ENCODE results near the gene FNDC3B.

DNA sequence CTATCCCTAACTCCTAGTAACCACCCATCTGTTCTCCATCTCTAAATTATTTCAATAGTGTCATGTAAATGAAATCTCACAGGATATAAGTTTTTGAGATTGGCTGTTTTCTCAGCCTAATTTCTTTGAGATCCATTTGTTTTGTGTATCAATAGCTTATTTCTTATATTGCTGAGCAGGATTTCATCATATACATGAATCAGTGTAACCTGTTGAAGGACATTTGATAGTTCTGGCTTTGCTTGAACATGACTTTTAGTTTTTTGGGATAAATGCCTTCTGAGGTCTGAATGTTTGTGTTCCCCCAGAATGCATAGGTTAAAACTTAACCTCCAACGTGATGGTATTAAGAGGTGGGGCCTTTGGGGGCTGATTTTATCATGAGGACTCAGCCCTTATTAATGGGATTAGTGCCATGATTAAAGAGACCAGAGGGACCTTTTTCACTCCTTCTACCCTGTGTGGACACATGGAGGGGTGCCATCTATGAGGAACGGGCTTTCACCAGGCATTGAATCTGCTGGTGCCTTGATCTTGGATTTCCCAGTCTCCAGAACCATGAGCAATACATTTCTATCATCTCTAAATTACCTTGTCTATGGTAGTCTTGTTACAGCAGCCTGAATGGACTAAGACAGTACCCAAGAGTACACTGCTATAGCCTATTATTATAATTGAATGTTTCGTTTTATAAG lies 118.3 kb downstream of the FNDC3B start:
- no peak for TF ChIP-seq FOXP1 (CRISPR knock-in tag; IDR thresholded peaks at IDR 0.05)
- no peak for TF ChIP-seq POLR2A (conservative IDR thresholded peaks at IDR 0.05)
- TF ChIP-seq, protein P1, sequence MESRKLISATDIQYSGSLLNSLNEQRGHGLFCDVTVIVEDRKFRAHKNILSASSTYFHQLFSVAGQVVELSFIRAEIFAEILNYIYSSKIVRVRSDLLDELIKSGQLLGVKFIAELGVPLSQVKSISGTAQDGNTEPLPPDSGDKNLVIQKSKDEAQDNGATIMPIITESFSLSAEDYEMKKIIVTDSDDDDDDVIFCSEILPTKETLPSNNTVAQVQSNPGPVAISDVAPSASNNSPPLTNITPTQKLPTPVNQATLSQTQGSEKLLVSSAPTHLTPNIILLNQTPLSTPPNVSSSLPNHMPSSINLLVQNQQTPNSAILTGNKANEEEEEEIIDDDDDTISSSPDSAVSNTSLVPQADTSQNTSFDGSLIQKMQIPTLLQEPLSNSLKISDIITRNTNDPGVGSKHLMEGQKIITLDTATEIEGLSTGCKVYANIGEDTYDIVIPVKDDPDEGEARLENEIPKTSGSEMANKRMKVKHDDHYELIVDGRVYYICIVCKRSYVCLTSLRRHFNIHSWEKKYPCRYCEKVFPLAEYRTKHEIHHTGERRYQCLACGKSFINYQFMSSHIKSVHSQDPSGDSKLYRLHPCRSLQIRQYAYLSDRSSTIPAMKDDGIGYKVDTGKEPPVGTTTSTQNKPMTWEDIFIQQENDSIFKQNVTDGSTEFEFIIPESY (CRISPR knock-in tag; IDR thresholded peaks at IDR 0.05): no peak
- TF ChIP-seq GTF2F1 (IDR thresholded peaks at IDR 0.05; ENCODE audit: low read depth, low read length): no peak
